PC-3 (cell line): ENCODE results near the gene GFOD1.

Experiments used
- EZH2 ChIP-seq: fragments of 300-600 bp; sonication (generic); IDR thresholded peaks from one replicate; pipeline ENCODE4 v1.6.1; 2017; ENCODE audit warnings: antibody characterized with exemption, mild to moderate bottlenecking, low read length; ENCODE audit not compliant: unreplicated experiment
- TF ChIP-seq, protein P1 (sequence below): fragments of 300-600 bp; sonication (generic); conservative IDR thresholded peaks from 2 replicates; pipeline ENCODE4 v1.5.1; 2017; ENCODE audit warnings: antibody characterized with exemption, low read depth, mild to moderate bottlenecking, low read length

DNA sequence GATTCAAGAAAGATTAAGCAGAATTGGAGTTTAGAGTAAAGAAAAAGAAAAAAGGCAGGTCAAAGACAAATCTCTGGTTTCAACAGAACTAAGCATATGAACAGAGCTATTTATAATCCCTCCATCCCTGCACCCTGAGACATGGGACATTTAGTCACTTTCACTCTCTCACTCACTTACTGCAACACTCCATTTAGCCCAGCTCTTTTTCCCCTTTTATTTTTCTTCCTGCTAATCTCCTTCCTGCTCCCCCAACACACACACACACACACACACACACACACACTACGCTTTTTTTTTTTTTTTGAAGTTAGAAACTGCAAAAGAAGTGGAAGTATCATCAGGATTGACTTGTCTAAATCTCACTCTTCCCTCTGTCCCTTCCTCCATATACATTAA lies 113.9 kb downstream of the GFOD1 start:
- TF ChIP-seq, protein P1, sequence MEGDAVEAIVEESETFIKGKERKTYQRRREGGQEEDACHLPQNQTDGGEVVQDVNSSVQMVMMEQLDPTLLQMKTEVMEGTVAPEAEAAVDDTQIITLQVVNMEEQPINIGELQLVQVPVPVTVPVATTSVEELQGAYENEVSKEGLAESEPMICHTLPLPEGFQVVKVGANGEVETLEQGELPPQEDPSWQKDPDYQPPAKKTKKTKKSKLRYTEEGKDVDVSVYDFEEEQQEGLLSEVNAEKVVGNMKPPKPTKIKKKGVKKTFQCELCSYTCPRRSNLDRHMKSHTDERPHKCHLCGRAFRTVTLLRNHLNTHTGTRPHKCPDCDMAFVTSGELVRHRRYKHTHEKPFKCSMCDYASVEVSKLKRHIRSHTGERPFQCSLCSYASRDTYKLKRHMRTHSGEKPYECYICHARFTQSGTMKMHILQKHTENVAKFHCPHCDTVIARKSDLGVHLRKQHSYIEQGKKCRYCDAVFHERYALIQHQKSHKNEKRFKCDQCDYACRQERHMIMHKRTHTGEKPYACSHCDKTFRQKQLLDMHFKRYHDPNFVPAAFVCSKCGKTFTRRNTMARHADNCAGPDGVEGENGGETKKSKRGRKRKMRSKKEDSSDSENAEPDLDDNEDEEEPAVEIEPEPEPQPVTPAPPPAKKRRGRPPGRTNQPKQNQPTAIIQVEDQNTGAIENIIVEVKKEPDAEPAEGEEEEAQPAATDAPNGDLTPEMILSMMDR = no peak
- no peak for TF ChIP-seq EZH2
